Naive thymus-derived CD8-positive, alpha-beta T cell (primary cell): Measurements from ENCODE around the gene IL4I1. TPM values are rescaled to one million over a fixed set of nuclear protein-coding genes. Genes with fewer than 3 reads are reported as not detected.

Experiments used
- ATAC-seq, 2 donors: fragments of 150-1000 bp; cut with Tn5 transposase in 1 of 2; sonication (Bioruptor Pico), chemical (Tn5 transposase) in 1 of 2; 1 replicate in 1 of 2; 2 replicates in 1 of 2; pipeline ENCODE4 v1.10.0; 2021; ENCODE audit warnings: mild to moderate bottlenecking in 2 of 2, moderate library complexity in 2 of 2
- POLR2A ChIA-PET: fragments of 350-600 bp; sonication (Branson Sonifier 250); formaldehyde crosslinking; loops from one replicate; lab custom pipeline; 2021; ENCODE audit warnings: antibody characterized with exemption; lab: Charles Lee
- DNase-seq, 10 donors: peaks; one replicate each; pipeline versions ENCODE4 v3.0.0 to v3.0.0-alpha.2; 2020 to 2022
- H3K27ac Mint-ChIP-seq, 10 donors: one replicate each; pipeline ENCODE4 v1.8.0; 2020 to 2022; ENCODE audit warnings: mild to moderate bottlenecking in 10 of 10, mixed read lengths in 10 of 10, moderate library complexity in 4 of 10, inconsistent platforms in 1 of 10
- H3K27me3 Mint-ChIP-seq, 5 donors: one replicate each; pipeline ENCODE4 v1.8.0; 2021 to 2022; ENCODE audit warnings: mixed read lengths in 5 of 5
- H3K36me3 Mint-ChIP-seq, 3 donors: one replicate each; pipeline ENCODE4 v1.8.0; 2020 to 2022; ENCODE audit warnings: mixed read lengths in 3 of 3, mild to moderate bottlenecking in 2 of 3, inconsistent platforms in 1 of 3
- H3K4me1 Mint-ChIP-seq, 4 donors: one replicate each; pipeline ENCODE4 v1.8.0; 2021 to 2022; ENCODE audit warnings: mixed read lengths in 4 of 4
- H3K4me3 Mint-ChIP-seq, 10 donors: one replicate each; pipeline ENCODE4 v1.8.0; 2020 to 2022; ENCODE audit warnings: mild to moderate bottlenecking in 10 of 10, mixed read lengths in 10 of 10, moderate library complexity in 6 of 10, inconsistent platforms in 1 of 10
- H3K9me3 Mint-ChIP-seq, 9 donors: one replicate each; pipeline ENCODE4 v1.8.0; 2020 to 2022; ENCODE audit warnings: mixed read lengths in 9 of 9, mild to moderate bottlenecking in 3 of 9, inconsistent platforms in 1 of 9, moderate library complexity in 1 of 9
- polyA plus RNA-seq, 3 donors: library from polyadenylated mRNA; unstranded; fragments of 300-500 nt; fragmentation: Illumina TruSeq; gene quantifications; one replicate each; pipeline ENCODE4 v1.2.3, GENCODE V29; 2021
- total RNA-seq, 8 experiments: library from RNA in 2 of 8; stranded (reverse) in 2 of 8; gene quantifications; one replicate each; pipeline ENCODE4 v1.2.3 and lab custom pipeline; 2021 to 2026

IL4I1 gene
- total and polyA plus RNA-seq, 5 experiments from 2014 or later = 0.24 to 1.1 (median 0.26) TPM

GRCh38 chr19:49851456-49852259 lies 45.0 kb downstream of the IL4I1 start:
- peaks cover 19 to 44% (median 31%) of the 10 kb centered on the region in 4 donors for H3K4me1 Mint-ChIP-seq
- POLR2A ChIA-PET = interaction anchor here (1.1 to 9.1 kb wide), 9 partner anchors 14 to 134 kb away, joined by 3 to 137 read pairs (median 16); partner anchors contain the start of genes AKT1S1, AP2A1, FUZ and MED25
- ATAC-seq (peak; percentile 21 to 24), DNase-seq (peak in 6 of 10 donors; percentile 27 to 51 (median 40))
- H3K9me3 Mint-ChIP-seq = peaks cover 0 to 5% (median 0%) of the 10 kb centered on the region in 9 donors
- H3K36me3 Mint-ChIP-seq = peaks cover 0 to 6% (median 3%) of the 10 kb centered on the region in 3 donors
- peak overlapping the region; percentile 80 to 94 (median 90) for H3K27ac Mint-ChIP-seq
- H3K27me3 Mint-ChIP-seq = no peaks in the 10 kb centered on the region
- H3K4me3 Mint-ChIP-seq = peak overlapping the region; percentile 78 to 94 (median 89)

- POLR2A ChIA-PET = interaction anchor here (0.5 to 9.1 kb wide), 16 partner anchors 13 to 1212 kb away, joined by 3 to 137 read pairs (median 4); partner anchors contain the start of genes AKT1S1, AP2A1, CA11 and FUZ
- Mint-ChIP-seq H3K9me3 (peaks cover 0 to 5% (median 0%) of the 10 kb centered on the region in 9 donors), H3K27ac (peak within 1 kb of the TSS; percentile 83 to 99 (median 97)), H3K4me1 (peaks cover 19 to 44% (median 31%) of the 10 kb centered on the region in 4 donors), H3K4me3 (peak within 1 kb of the TSS; percentile 88 to 97 (median 92)), H3K27me3 (no peaks in the 10 kb centered on the region), H3K36me3 (peaks cover 0 to 5% (median 3%) of the 10 kb centered on the region in 3 donors)
- ATAC-seq (peak; percentile 74 to 89), DNase-seq (peak; percentile 82 to 93 (median 88))
Measured at GRCh38 chr19:49850487-49851342, 46.0 kb downstream of the IL4I1 start, which contains the start of gene PTOV1. Gene PTOV1, plus strand, starts transcription at chr19:49851159.

GRCh38 chr19:49850221-49850486 lies 46.5 kb downstream of the IL4I1 start:
- no peaks in the 10 kb centered on the region for H3K27me3 Mint-ChIP-seq
- H3K27ac Mint-ChIP-seq = peak overlapping the region; percentile 83 to 99 (median 97)
- peak overlapping the region; percentile 86 to 97 (median 92) for H3K4me3 Mint-ChIP-seq
- DNase-seq (no peak), ATAC-seq (no peak)
- peaks cover 0 to 5% (median 0%) of the 10 kb centered on the region in 9 donors for H3K9me3 Mint-ChIP-seq
- H3K36me3 Mint-ChIP-seq = peaks cover 0 to 3% (median 0%) of the 10 kb centered on the region in 3 donors
- POLR2A ChIA-PET = interaction anchor here (0.5 to 9.1 kb wide), 13 partner anchors 16 to 1212 kb away, joined by 3 to 137 read pairs (median 6); partner anchors contain the start of genes AKT1S1, AP2A1, CA11 and FUZ
- H3K4me1 Mint-ChIP-seq = peaks cover 19 to 44% (median 29%) of the 10 kb centered on the region in 4 donors

- POLR2A ChIA-PET = interaction anchor here (0.9 to 9.1 kb wide), 9 partner anchors 16 to 1211 kb away, joined by 3 to 137 read pairs (median 16); partner anchors contain the start of genes AKT1S1, CA11, FUZ and MED25
- H3K4me3 Mint-ChIP-seq = peak overlapping the region; percentile 86 to 97 (median 92)
- H3K27ac Mint-ChIP-seq = peak overlapping the region; percentile 83 to 99 (median 97)
- H3K9me3 Mint-ChIP-seq = peaks cover 0 to 5% (median 0%) of the 10 kb centered on the region in 9 donors
- ATAC-seq (no peak), DNase-seq (no peak)
- H3K27me3 Mint-ChIP-seq = no peaks in the 10 kb centered on the region
- H3K36me3 Mint-ChIP-seq = peaks cover 0 to 3% (median 0%) of the 10 kb centered on the region in 3 donors
- H3K4me1 Mint-ChIP-seq = peaks cover 19 to 47% (median 29%) of the 10 kb centered on the region in 4 donors
Measured at GRCh38 chr19:49849433-49850220, 47.1 kb downstream of the IL4I1 start.

- Mint-ChIP-seq H3K27me3 (no peaks in the 10 kb centered on the region), H3K4me3 (peak overlapping the region in 9 of 10 donors; percentile 20 to 81 (median 62)), H3K27ac (peak overlapping the region in 3 of 10 donors; percentile 13 to 48 (median 39)), H3K36me3 (peaks cover 0 to 3% (median 0%) of the 10 kb centered on the region in 3 donors), H3K9me3 (peaks cover 0 to 5% (median 0%) of the 10 kb centered on the region in 9 donors), H3K4me1 (peaks cover 19 to 50% (median 29%) of the 10 kb centered on the region in 4 donors)
- DNase-seq (no peak), ATAC-seq (no peak)
- POLR2A ChIA-PET = interaction anchor here (1.0 to 9.1 kb wide), 5 partner anchors 11 to 30 kb away, joined by 3 to 137 read pairs (median 5); partner anchors contain the start of genes AKT1S1, PNKP and TBC1D17
Measured at GRCh38 chr19:49848938-49849337, 47.7 kb downstream of the IL4I1 start.

GRCh38 chr19:49847731-49848696 lies 48.7 kb downstream of the IL4I1 start:
- peaks cover 17 to 49% (median 26%) of the 10 kb centered on the region in 4 donors for H3K4me1 Mint-ChIP-seq
- peak overlapping the region in 1 of 10 donors; percentile 48 for H3K4me3 Mint-ChIP-seq
- H3K36me3 Mint-ChIP-seq = peaks cover 0 to 3% (median 0%) of the 10 kb centered on the region in 3 donors
- H3K27ac Mint-ChIP-seq = peak overlapping the region in 2 of 10 donors; percentile 34 to 62
- POLR2A ChIA-PET = interaction anchor here (0.6 to 9.1 kb wide), 5 partner anchors 10 to 238 kb away, joined by 3 to 137 read pairs (median 5); partner anchors contain the start of genes AKT1S1, PNKP and TBC1D17
- H3K27me3 Mint-ChIP-seq = no peaks in the 10 kb centered on the region
- H3K9me3 Mint-ChIP-seq = peaks cover 0 to 5% (median 0%) of the 10 kb centered on the region in 9 donors
- DNase-seq (no peak), ATAC-seq (no peak)

- POLR2A ChIA-PET = no interaction called here
- no peak for ATAC-seq
- Mint-ChIP-seq H3K27me3 (no peaks in the 10 kb centered on the region), H3K4me1 (peaks cover 8 to 41% (median 15%) of the 10 kb centered on the region in 4 donors), H3K4me3 (no peak overlapping the region), H3K27ac (no peak overlapping the region), H3K36me3 (peaks cover 0 to 3% (median 0%) of the 10 kb centered on the region in 3 donors), H3K9me3 (peaks cover 0 to 5% (median 0%) of the 10 kb centered on the region in 9 donors)
- no peak for DNase-seq
Measured at GRCh38 chr19:49846408-49846807, 50.3 kb downstream of the IL4I1 start.

- ATAC-seq (no peak), DNase-seq (no peak)
- no peak overlapping the region for H3K4me3 Mint-ChIP-seq
- no peak overlapping the region for H3K27ac Mint-ChIP-seq
- POLR2A ChIA-PET = no interaction called here
- H3K36me3 Mint-ChIP-seq = peaks cover 0 to 3% (median 1%) of the 10 kb centered on the region in 3 donors
- peaks cover 0 to 5% (median 0%) of the 10 kb centered on the region in 9 donors for H3K9me3 Mint-ChIP-seq
- no peaks in the 10 kb centered on the region for H3K27me3 Mint-ChIP-seq
- peaks cover 8 to 41% (median 14%) of the 10 kb centered on the region in 4 donors for H3K4me1 Mint-ChIP-seq
Measured at GRCh38 chr19:49845414-49845813, 51.3 kb downstream of the IL4I1 start.

- H3K4me3 Mint-ChIP-seq = no peak overlapping the region
- H3K27ac Mint-ChIP-seq = peak overlapping the region in 1 of 10 donors; percentile 48
- H3K9me3 Mint-ChIP-seq = peaks cover 0 to 5% (median 0%) of the 10 kb centered on the region in 9 donors
- H3K36me3 Mint-ChIP-seq = peaks cover 0 to 5% (median 3%) of the 10 kb centered on the region in 3 donors
- H3K27me3 Mint-ChIP-seq = no peaks in the 10 kb centered on the region
- POLR2A ChIA-PET = no interaction called here
- DNase-seq (no peak), ATAC-seq (no peak)
- peaks cover 0 to 33% (median 7%) of the 10 kb centered on the region in 4 donors for H3K4me1 Mint-ChIP-seq
Measured at GRCh38 chr19:49844138-49845095, 52.3 kb downstream of the IL4I1 start.
